DMS114 treated with DMSO at 0.1 percent for 48 hours (cell line): ENCODE measurements around the gene MBD5.
"Not testable (repeated sequence)": the region's sequence is repeated elsewhere in the genome, so short reads cannot be mapped to it uniquely, and the experiment has no call there.

Source experiments
- DNase-seq: peaks from one replicate; lab custom pipeline; 2025; ENCODE audit not compliant: unreplicated experiment; lab: John Stamatoyannopoulos, UW

The MBD5 gene

GRCh38 chr2:148021059-148021861, at the start of gene MBD5:
TSS of gene MBD5 (plus strand) at chr2:148021091.
- peak; percentile 34 for DNase-seq

- no peak for DNase-seq
These were observed 44.8 kb upstream of the MBD5 start for GRCh38 chr2:147976102-147976501.

- DNase-seq: no peak
These were observed 43.2 kb upstream of the MBD5 start for GRCh38 chr2:147977679-147978078.

GRCh38 chr2:147980940-147981528, 39.9 kb upstream of the MBD5 start:
- DNase-seq: no peak

GRCh38 chr2:147989102-147989501, 31.8 kb upstream of the MBD5 start:
- DNase-seq: no peak

- DNase-seq: peak; percentile 42
These were observed 31.0 kb upstream of the MBD5 start for GRCh38 chr2:147989809-147990403.

GRCh38 chr2:147994965-147995364, 25.9 kb upstream of the MBD5 start:
- not testable (repeated sequence) for DNase-seq

GRCh38 chr2:147996828-147997227, 24.1 kb upstream of the MBD5 start:
- DNase-seq: no peak

- no peak for DNase-seq
These were observed 22.7 kb upstream of the MBD5 start for GRCh38 chr2:147998203-147998602.

GRCh38 chr2:147999126-147999525, 21.8 kb upstream of the MBD5 start:
- no peak for DNase-seq

GRCh38 chr2:148000095-148000494, 20.8 kb upstream of the MBD5 start:
- no peak for DNase-seq

- DNase-seq: not testable (repeated sequence)
These were observed 18.5 kb upstream of the MBD5 start for GRCh38 chr2:148002420-148002819.

GRCh38 chr2:148006249-148007007, 14.5 kb upstream of the MBD5 start:
- no peak for DNase-seq

- no peak for DNase-seq
These were observed 13.5 kb upstream of the MBD5 start for GRCh38 chr2:148007219-148007900.

GRCh38 chr2:148008411-148008810, 12.5 kb upstream of the MBD5 start:
- not testable (repeated sequence) for DNase-seq

GRCh38 chr2:148013876-148014275, 7.0 kb upstream of the MBD5 start:
- no peak for DNase-seq

GRCh38 chr2:148014616-148015015, 6.3 kb upstream of the MBD5 start:
- no peak for DNase-seq

GRCh38 chr2:148020111-148021058, 506 bp upstream of the MBD5 start, which contains the start of gene ORC4:
TSS of gene ORC4 (minus strand) at chr2:148020737. CDS start at chr2:147975958, 44,779 bp downstream.
- peak; percentile 92 for DNase-seq

GRCh38 chr2:148021886-148022285, 995 bp downstream of the MBD5 start:
- DNase-seq: no peak

GRCh38 chr2:148022351-148022750, 1.5 kb downstream of the MBD5 start:
- no peak for DNase-seq
